ENCODE measurements around the gene CEMIP.

Gene CEMIP

DNA sequence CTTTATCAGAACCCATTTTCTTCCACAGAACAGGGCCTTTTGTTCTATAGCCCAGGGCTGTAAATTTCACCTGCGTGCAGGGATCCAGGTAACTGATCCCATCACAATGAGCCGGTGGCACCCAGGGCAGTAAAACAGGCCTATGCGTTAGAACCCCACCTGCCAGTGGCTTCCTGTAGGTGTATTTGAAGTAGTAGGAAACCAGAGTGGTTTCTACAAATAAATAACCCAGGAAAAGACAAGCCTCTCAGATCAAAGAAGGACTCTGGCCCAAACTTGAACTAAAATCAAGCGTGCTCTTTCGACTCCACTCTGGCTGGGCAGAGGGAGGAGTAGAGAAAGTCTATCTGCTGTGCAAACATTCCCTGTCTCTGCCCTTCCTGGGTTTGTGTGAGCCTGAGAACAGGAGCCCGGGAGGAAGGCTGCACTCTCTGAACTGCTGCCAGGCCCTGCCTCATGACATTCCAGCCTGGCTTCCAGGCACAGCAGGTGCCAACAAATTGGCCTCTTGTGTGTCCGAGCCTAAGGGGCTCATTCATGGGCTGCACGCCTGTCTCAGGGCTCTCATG is 77.7 kb downstream of the CEMIP start:
- DNase-seq = no peak

DNA sequence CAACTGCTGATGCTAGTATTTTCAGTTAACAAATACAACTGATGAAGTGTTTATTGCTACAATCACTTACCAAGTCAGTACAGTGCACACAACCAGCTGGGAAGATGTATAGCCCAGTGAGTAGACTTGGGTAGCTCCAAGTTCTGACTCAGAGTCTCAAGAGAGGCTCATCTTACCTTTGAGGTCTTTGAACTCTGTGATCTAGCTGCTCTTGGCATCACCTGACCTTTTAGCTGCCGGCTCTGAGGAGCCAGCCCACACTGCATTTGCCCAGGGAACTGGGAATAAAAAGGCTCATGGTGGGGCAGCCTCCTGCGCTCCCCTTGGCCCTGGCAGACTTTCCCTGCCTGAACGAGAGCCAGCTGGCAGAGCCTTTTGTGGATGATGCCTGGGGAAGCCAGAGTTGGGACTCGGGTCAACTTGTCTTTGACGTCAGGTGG is 82.6 kb downstream of the CEMIP start:
- DNase-seq = no peak

DNA sequence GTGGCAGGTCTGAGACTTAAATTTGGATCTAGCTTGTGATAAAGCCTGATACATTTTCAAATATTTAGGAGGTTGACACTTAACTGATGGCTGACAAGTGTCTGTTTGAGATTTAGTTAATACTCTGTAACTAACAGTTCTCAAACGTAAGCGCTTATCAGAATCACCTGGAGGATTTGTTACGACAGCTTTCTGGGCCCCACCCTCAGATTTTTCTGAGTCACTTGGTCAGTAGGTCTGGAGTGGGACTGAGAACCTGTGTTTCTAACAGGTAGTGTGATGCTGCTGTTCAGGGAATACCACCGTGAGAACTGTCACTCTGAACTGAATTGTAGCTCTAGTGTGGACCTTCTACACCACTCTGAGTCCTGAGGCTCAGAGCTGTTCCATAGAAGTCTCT is 85.5 kb downstream of the CEMIP start:
- DNase-seq = no peak

DNA sequence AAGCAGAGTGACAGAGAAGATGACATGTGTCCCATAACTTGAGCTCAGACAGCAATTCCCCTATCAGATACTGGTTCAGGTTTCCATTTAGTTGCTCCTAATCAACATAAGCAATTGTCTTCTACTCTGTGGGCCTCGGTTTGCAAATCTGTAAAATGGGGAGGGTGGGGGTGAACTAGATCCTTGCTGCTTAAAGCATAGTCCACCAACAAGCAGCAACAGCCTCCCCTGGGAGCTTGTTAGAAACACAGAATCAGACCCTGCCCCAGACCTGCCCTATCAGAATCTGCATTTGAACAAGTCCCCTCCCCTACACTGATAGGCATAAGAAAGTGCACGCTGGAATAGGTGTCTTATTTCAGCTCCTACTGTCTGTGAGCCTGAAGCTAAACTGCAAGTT is 87.8 kb downstream of the CEMIP start:
- DNase-seq = no peak

DNA sequence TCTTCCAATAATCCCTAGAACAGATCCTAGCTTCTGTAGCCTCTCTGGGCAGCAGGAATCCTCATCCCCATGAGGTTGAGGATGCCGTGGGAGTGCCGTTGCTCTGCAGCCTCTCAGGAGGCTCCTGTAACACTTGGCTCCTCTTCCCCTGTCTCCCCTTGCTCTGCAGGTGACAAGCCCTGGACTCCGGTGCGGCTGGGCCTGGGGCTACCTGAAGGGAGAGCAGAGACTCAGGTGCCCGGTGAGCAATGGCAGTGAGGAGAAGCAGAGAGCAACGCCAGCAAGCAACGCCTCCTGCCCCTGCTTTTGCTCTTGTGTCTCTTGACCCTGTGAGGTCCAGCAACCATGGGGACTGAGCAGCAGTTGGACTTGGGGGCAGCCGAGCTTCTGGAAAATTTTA is 91.2 kb downstream of the CEMIP start:
- DNase-seq = no peak

DNA sequence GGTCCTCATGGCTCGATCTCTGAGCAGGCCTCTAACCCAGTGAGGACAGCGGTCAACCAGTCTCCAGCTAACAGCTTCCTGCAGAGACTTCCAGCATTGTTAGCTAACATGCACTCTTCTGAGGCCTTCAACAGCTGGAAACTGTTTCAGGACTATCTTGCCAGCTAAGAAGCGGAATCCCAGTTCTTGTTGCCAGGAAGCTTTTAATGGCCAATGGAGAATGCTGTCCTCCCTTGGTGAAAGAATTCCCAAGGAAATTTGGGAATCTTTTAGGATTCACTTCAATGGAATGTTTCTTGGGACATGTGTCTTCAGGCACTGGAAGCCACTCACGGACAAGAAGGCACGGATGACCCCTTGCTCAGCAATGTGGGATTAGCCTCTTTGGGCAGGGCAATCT is 91.7 kb downstream of the CEMIP start:
- DNase-seq = no peak

DNA sequence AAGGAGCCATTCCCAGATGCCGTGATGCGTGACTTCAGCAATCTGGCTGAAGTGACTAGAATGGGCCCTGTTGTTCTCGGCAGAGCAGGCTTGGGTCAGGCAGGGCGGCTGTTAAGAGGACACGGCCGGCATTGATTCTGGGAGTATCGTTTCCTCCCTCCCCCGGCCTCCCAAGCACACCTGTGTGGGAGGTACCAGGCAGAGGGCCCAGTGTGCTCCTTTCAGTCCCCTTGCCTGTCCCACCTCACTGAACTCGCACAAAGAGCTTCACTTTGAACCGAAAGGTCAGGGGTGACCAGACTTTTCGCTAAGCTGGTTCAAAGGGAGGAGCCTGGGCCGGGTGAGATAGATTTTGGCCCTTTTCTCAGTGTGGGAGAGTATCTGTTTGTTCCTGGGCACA is 92.7 kb downstream of the CEMIP start:
- no peak for DNase-seq

DNA sequence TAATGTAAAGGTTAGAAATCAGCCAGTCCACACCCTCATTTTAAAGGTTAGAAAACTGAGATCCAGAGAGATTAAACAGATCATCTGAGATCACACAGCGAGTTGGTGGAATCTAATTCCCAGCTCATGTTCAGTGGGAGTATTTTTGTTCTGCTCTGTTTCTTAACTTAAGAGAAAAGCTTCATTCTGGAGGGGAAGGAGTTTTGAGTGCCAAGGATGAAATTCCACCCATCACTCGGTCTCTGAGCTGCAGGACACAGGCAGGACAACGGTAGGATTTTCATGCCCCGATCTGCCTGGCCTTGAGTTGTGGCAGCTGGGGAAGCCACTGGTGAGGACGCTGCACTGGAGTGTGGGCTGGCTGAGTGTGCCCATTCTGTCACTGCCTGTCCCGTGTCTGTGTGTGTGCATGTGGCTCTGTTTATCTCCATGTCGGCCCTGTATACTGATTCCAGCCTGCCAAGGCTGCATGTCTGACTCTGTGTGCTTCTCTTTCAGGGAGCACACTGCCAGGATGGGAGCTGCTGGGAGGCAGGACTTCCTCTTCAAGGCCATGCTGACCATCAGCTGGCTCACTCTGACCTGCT is 94.3 kb downstream of the CEMIP start:
- no peak for DNase-seq

DNA sequence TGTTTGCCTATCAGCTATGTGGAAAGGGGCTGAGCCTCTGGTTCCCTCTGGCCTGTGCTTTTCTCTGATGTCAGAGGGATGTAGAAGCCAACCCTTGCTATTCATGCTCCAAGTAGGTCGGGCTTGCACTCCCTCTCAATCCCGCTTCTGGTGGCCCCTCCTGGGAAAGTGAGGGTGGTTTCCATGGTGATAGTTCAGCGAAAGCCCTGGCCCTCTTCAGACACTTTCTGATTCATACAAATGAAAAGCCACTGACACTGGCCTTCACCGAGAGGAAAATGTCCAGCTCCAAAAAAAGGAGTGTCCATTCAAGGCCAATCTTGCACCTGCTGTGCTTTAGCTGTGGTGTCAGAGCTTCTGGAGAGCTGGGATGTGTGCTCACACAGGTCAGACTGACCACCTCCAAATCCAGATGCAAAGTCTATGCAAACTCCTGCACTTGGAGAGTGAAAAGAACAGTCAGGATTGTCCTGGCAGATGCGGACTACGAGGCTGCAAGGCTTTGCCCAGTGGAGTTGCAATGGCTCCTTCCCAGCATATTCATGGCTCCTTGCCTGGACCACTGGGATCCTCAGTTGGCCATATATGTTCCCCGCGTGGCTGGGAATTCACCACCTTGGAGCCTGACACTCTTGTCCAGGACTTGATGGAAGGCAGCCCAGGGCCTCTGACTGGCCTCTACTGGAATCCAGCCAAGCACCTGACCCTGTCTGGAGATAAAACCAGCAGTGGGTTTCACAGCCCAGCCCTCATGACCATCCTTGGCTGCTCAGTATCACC is 96.6 kb downstream of the CEMIP start:
- no peak for DNase-seq

DNA sequence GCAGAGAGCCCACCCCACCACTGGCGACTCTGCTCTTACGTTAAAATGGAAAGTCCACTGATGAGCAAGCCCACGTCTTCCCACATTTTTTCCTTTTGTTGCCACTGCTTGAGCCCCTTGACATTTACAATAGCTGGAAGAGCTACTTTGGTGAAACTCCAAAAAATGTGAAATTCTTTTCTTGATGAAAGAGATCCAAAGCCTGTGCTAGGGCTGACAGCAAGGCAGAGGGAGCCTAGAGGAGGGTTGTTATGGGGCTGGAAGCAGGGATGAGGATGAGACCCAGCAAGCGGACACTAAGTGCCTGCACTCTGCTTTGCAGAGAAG is 97.1 kb downstream of the CEMIP start:
- DNase-seq = no peak

DNA sequence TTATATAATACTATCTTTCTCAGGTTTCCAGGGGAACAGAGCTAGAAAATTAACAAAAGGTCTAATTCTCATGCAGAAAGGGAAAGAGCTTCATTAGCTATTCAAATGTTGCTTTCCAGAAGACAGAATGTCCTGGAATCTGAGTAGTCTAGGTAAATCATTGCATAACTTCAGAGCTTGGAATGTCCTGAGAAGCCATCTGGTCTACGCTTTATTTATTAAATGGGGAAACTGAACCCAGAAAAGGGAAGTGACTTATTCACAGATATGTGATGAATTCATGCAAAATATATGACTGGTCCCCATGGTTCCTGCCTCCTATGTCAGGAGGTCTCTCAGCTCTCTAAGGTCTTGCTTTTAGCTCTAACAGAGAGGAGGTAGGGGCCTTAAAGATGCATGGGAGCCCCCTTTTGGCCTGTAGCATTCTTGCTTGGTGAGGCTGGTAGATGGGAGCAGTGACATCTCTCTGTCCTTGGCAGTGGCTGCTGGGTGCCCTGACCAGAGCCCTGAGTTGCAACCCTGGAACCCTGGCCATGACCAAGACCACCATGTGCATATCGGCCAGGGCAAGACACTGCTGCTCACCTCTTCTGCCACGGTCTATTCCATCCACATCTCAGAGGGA is 99.2 kb downstream of the CEMIP start:
- no peak for DNase-seq

DNA sequence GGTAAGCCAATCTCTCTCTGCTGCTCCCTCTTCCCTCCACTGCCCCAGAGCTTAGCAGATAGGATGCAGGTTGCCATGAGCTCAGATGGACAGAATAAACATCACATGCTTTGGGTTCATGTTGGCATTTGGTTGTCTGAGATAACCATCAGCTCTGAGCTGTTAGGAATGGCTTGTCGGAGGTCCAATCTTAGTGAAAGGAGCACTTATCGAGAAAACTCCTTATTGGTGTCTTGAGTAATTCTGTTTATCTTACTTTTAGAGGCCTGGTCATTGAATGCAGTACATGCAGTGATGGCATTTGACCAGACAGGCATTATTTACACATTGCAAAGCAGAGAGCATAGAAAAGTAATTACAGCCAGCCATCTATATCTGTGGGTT is 99.7 kb downstream of the CEMIP start:
- DNase-seq = no peak

DNA sequence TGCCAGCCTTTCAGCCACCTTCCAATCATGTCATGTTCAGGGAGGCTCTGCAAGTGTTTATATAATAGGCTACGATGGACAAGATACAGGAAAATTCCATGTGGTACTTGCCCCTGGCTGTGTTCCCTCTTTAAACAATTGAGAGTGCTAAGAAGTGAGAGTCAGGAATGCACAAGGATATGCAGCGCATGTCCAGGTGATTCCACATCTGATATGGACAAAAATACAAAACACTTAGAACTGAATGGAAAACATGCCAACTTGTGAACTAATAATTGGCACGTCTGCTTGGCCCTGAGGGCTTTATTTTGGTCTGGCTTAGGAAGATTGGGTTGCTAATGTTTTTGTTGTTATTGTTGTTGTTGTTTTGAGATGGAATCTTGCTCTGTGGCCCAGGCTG is 100.9 kb downstream of the CEMIP start:
- DNase-seq = no peak

DNA sequence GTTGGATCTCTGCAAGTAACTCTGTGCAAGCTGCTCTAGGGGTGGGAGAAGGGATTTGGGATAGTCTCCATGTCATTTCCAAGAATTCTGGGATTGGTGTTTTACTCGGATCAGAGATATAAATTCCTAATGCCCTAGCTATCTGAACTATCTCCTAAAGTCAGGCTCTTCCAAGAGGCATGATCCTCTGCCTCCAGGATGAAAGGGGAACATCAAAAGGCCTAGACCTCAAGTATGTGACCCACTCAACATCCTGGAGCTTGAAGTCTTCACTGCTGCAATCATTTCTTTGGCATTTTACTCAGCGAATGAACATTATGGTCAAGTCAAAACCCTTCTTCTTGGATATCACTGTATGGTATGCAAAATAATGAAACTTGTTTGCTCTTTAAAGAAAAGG is 104.5 kb downstream of the CEMIP start:
- DNase-seq = no peak

DNA sequence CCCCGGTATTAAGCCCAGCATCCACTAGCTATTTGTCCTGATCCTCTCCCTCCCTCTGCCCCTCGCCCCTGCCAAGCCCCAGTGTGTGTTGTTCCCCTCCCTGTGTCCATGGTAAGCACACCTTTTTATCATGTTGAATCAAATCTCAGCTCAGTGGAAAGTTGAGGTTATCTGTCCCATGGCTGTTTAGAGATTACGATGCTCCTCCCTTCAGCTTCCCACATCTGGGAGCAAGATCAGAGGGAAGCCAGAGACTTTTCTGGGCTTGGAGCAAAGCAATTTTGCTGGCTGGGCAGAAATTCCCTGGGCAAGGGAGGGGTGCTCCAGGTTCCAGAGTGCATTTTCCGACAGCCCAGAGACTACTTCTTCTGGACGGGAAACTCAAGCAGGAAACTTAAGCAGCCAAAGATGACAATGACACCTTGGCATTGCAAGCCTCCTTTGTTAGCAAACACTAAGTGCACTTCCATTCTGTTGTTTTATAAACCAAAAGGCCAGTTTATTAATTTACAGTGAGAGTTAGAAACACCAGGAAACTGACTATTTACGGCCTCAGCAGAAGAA is 105.9 kb downstream of the CEMIP start:
- no peak for DNase-seq

DNA sequence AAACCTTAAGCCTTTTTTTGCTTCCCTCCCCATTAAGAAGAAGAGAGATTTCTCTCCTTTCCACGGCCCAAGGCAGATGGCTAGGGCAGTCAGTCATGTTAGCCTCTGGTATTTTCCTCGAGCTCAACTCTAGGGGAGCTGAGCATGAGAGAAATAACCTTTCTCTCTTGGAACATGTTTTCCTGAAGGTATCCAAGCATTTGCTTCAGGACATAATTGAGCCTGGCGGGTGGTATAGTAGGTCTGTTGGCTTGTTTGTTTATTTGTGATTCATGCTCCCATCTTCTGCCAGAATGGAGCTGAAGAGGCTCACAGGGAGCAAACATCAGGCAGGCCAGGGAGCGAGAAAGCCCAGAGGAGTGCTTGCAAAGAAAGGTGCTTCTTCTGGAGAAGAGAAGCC is 108.0 kb downstream of the CEMIP start:
- no peak for DNase-seq

DNA sequence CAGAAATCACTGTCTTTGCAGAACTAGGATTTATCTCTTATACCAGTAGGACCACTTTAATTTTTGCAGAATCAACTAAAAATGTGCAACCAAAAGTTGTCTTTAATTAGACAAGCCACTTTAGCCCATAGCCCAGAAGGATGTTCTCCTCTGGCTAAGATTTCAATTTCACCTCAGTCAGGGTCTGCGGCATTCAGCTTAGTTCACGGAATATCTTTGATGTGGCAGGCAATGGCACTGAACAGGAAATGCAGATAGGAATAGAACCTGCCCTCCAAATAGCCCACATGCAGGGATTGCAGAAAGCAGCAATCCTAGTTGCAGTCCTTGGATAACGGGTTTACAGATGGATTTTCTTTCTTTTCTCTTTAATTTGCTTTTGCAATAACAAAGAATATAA is 109.7 kb downstream of the CEMIP start:
- no peak for DNase-seq

DNA sequence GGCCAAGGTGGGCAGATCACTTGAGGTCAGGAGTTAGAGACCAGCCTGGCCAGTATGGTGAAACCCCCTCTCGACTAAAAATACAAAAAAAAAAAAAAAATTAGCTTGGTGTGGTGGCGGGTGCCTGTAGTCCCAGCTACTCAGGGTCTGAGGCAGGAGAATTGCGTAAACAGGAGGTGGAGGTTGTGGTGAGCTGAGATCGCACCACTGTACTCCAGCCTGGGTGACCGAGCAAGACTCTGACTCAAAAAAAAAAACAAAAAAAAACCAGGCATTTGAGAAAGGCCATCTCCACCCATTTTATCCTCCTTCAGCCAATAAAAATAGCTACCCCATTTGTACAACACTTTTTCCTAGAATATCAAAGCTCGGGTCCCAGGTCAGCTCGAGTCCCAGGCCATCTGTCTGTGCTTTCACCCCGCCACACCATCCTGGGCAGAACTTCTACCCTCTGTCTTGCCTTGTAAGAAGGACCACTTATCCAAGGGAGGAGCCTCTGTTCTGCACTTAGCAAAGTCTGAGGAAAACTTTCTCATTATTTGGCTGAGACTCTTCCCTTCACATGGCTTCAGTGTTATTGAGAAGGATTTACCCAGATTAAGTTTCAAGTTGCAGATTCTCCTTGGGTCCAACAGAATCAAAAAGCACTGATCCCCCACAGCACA is 111.3 kb downstream of the CEMIP start:
- no peak for DNase-seq

DNA sequence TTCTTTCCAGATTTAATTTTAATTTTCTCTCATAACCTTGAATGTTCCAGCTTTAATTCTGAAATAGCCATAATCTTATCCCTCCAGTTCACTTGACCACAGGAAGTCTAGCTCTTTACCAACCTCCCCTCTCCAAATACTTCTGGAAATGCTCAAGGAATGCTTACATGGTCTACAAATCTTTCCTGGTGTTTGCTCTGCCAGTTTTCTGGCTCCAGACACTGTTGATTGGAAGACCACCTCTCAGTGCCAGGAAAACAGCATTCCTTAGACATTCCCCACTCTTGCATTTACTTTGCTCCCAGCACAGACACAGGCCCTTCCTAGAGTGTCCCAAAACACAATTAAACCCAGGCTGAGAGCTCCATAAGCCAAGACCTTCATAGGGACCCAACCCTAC is 111.8 kb downstream of the CEMIP start:
- DNase-seq = no peak

DNA sequence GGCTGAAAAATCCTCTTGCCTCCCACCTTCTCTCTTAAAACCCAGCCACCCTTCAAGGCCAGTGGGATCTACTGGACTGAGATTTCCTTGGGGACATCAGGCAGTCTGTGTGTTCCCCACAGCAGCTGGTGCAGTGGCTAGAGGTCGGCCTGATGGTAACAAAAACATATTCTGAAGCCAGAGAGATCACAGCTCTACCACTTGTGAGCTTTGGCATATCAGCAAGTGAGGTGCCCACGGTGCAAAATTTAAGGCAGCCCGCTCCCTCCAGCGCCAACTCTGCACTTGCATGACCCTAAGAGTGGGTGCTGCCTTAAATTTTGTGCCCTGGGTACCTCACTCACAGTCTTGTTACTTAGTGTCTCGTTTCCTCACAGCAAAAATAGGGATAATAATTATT is 113.2 kb downstream of the CEMIP start:
- DNase-seq = no peak

DNA sequence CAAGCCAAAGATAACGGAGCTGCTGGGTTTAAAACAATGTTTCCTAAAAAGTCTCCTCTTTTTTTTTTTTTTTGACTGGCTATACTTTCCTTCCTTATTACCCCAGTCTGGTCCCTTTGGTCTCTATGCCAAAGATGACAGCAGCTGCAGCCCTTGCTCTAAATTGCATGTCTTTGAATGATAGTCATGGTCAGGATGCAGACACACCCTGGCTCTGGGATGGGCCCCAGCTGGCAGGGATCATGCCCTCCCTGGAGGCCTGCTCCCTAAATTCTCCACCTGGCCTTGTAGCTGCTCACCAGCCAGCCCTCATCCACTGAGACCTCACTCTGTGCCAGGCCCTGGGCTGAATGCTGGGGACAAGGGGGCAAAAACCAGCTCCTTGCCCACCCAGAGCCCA is 114.6 kb downstream of the CEMIP start:
- no peak for DNase-seq

DNA sequence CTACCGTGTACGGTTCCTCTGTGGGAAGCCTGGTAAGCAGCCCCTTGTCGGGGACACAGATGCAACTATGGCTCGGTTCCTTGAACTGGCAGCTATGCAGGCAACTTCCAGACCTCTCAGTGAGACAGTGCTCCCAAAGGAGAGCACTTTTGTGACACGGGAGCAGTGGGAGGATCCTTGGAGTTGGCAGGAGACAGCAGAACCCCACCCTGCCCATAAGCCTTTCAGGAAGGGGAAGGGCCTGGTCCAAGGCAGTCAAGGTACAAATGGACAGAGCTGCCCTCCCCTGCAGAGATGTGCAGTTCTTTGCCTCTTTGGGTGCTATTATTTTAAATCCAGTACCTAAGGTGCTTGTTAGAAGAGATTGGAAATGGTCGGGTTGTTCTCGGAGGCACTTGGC is 115.9 kb downstream of the CEMIP start:
- DNase-seq = no peak

DNA sequence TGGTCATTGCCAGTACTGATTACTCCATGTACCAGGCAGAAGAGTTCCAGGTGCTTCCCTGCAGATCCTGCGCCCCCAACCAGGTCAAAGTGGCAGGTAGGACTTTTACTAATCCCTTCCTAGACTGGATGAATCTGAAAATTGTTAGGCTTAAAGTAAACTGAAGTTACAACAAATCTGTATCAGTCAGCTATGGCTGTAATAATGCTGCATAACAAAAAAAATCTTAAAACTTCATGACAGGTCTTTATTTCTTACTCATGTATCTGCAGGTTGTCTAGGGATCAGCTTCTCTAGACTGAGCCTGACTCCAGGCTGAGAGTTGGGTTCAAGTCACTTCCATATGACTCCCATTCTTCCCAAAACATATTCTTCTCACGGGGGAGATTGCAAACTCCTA is 116.8 kb downstream of the CEMIP start:
- no peak for DNase-seq

DNA sequence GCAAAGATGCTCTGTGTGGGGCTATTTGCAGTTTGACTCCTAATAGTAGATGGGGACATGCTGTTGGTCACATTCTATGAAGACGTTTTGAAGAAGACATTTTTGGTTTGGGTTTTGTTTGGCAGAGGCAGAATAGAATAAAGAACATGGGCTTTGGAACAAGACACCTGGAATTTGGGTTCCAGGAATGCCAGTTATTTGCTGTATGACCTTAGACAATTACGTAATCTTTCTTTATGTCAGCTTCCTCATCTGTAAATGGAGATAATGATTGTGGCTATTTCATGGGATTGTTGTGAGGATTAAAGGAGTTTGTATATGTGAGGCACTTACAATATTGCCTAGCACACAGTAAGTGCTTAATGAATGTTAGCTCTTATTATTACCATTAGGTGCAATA is 118.9 kb downstream of the CEMIP start:
- no peak for DNase-seq

All from NCI-H187 (cell line).